Fibroblast of upper back skin (primary cell): Measurements from ENCODE around the gene SMC3.

Experiments
- DNase-seq: peaks from one replicate; pipeline ENCODE4 v3.0.0-alpha.2; 2013

The SMC3 gene

DNA sequence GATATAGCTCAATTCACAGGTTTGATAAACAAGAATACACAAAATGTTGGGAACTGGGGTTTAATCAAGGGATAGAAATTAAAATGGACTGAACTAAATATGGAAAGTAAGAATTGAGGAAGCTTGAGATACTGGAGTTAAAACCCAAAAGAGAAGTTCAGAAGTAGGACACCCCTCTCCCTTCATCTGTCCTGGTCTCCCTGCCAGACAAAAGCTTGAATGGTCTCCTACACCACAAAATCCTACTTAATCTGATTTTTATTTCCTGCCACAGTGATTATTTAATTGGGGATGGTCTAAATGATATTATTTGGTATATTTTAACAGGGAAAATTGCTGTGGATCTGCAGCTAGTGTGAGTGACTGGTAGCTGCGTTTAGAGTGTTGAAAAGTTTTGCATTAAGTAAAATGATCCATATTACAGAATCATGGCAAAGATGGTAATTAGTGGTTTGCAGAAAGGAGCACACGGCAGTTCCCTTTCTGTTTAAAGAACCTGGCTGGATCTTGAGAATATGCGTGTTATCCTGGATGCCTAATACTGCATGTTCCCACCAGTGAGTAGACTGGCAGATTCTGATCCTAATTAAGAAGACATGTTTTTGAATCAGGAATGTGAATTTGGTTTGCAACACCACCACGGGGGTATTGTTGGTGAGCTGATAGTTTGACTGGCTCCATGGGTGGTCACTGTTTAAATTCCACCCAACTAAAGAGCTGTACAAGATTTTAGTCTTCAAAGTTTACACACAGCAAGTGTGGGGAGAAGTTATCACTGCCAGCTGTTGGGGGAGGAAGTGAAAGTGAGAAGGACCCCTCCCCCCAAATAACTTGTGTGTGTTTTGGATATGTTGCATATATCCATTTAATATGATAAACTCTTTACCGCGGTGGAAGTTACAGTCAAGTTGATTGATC is 82.1 kb downstream of the SMC3 start:
- peak; percentile 65 for DNase-seq

DNA sequence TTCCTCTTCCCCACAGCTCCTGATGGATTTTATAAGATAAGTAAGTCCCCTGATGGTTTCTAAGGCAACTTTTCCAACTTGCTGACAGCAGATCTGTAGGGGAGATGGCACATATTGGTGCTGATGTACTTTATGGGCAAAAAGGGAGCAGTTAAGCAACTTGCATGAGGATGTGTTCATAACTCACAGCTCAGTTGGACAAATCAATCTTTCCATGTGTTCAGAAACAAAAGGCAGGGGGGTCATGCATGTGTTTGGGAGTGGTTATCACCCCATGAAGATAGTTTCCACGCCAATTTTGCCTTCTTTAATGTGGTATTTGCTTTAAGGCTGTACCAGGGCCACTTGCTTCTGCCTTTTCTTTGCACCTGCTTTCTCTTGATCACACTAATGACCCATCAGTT is 82.8 kb downstream of the SMC3 start:
- peak; percentile 62 for DNase-seq

DNA sequence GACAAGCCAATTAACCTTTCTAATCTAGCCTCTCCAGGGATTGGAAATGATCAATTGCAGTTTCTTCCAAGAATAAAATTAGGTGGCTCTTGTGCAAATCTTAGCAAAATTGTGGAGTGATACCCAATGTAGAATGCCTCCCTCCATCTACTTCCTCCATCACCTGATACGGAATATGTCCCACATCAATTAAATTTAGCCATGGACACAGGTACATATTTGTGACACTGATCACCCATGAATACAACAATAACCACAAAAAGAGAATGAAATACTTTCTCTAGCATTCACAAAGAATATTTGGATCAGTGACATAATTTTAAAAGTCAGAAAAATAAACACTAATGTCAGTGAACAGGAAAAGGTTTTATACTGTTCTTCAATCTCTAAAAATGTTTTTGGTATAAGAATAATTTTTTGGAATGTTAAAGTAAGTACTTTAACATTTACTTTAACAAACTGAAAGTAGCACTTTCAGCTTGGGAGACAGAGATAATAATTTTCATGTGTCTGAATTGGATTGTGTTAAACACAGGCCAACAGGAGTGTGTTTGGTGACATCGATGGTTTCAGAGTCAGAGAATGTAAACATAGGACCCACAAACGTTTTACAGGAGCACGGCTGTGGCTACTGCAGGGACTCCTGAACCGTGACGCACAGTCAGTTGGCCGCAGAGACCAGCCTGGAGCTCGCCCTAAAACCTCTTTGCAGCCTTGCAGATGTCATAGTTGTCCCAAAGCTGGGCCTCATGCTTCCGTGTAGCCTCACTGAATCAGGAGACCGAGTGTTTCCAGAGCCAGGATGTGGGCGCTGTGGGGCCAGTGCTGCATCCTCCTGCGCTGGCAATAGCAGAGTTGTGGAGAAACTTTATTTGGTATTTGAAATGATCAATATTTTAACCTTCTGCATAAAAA is 83.8 kb downstream of the SMC3 start:
- DNase-seq: peak; percentile 81

DNA sequence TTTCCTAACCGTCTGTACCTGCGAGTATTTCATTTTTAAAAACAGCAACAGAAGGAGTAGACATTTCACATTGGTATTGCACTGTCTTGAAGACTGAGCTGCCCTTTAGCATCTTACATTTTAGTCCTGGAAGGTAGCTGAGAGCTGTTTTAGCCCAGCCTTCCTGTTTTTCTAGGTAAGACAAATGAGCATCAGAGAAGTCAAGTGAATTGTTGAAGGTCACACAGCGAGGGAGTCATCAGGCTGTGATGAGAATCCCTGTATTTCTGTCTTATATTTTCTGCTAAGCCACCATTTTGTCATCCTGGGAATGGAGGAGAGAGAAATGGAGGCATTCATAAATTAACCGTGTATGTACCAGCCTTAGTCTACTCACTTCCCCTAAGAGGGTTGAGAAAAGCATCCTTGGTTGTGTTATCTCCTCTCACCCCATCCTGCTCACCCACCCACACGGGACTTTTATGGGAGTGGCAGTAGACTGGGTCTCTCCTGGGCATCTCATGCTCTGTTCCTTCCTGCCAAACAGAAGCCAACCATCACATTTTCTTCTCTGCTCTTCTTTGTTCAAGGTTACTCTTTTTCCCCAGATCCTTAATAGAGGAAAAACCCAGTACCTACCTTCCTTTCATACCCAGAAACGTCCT is 85.1 kb downstream of the SMC3 start:
- no peak for DNase-seq
